ENCODE data around the gene WEE2. TPM values are rescaled to one million over a fixed set of nuclear protein-coding genes. Genes with fewer than 3 reads are reported as not detected.
"Not testable (repeated sequence)": the region's sequence is repeated elsewhere in the genome, so short reads cannot be mapped to it uniquely, and the experiment has no call there.

The WEE2 gene
- total RNA-seq, 3 donors from 2014 or later = not detected

DNA sequence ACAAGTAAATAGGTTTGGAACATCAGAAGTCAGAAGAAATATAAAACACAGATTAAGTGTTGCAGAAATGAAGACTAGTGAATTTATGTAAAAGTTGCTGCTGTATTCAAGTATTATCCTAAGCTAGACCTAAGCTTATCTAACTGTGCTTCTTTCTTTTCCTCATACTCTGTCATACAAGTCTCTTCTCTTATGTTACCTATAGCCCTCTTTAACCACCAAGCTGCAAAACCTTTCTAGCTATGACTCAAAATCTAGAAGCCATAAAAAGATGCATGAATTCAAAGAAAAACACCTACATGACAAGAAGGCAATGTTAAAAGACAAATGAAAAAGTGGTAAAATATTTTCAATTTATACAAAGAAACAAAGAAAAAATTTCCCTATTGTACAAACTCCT is 29.1 kb upstream of the WEE2 start:
- H3K4me1 ChIP-seq = no peaks in the 10 kb centered on the region
- no peak for TF ChIP-seq POLR2AphosphoS5 (IDR thresholded peaks at IDR 0.05)
- intact Hi-C loops (cut with DNase I; ENCODE audit: low total_unique reads) = no loop called here
- DNase-seq (ENCODE audit: low spot score in 2 of 2) = no peak
- H3K27me3 ChIP-seq = no peaks in the 10 kb centered on the region
- H3K4me3 ChIP-seq = no peak overlapping the region
- H3K36me3 ChIP-seq = no peaks in the 10 kb centered on the region
- no peaks in the 10 kb centered on the region for H3K9me3 ChIP-seq
- no peak overlapping the region for H3K27ac ChIP-seq

DNA sequence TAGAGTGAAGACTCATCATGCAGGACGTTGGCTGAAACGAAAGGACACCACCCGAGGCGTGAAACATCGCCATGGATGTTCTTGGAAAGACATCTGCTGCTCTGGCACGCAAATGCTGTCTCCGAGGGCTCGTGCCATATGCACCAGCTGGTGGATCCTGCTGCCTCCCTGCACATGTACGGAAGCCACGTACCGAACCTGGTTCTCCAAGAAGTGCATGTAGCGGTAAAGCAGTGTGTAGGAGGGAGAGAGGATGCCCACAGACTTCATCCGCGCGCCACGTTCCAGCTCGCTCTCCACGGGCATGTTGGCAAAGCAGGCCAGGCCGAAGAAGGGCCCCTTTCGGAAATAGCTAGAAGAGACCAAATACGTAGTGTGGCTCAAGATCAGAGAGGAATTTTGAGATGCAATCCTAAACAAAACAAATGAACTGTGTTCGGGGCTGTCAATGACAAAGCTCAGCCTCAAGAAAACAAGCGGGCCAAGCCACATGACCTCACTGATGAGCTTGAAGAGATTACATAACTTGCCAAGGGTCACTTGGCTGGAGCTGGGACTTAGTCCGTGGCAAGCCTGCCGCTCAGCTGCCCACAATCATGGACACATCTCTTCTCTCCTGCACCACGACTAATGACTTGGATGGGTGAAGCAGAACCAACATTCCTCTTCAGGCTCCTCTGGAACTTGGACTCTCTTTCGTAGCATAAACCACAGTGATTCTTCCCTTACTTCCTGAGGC is 22.7 kb upstream of the WEE2 start:
- no peaks in the 10 kb centered on the region for H3K27me3 ChIP-seq
- intact Hi-C loops (cut with DNase I; ENCODE audit: low total_unique reads) = no loop called here
- no peaks in the 10 kb centered on the region for H3K4me1 ChIP-seq
- H3K27ac ChIP-seq = no peak overlapping the region
- no peak overlapping the region for H3K4me3 ChIP-seq
- TF ChIP-seq POLR2AphosphoS5 (IDR thresholded peaks at IDR 0.05) = no peak
- no peak for TF ChIP-seq POLR2A (IDR thresholded peaks at IDR 0.05)
- TF ChIP-seq, protein P1, sequence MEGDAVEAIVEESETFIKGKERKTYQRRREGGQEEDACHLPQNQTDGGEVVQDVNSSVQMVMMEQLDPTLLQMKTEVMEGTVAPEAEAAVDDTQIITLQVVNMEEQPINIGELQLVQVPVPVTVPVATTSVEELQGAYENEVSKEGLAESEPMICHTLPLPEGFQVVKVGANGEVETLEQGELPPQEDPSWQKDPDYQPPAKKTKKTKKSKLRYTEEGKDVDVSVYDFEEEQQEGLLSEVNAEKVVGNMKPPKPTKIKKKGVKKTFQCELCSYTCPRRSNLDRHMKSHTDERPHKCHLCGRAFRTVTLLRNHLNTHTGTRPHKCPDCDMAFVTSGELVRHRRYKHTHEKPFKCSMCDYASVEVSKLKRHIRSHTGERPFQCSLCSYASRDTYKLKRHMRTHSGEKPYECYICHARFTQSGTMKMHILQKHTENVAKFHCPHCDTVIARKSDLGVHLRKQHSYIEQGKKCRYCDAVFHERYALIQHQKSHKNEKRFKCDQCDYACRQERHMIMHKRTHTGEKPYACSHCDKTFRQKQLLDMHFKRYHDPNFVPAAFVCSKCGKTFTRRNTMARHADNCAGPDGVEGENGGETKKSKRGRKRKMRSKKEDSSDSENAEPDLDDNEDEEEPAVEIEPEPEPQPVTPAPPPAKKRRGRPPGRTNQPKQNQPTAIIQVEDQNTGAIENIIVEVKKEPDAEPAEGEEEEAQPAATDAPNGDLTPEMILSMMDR (IDR thresholded peaks at IDR 0.05) = no peak
- no peak for DNase-seq (ENCODE audit: low spot score in 2 of 2)
- no peaks in the 10 kb centered on the region for H3K36me3 ChIP-seq
- H3K9me3 ChIP-seq = no peaks in the 10 kb centered on the region

DNA sequence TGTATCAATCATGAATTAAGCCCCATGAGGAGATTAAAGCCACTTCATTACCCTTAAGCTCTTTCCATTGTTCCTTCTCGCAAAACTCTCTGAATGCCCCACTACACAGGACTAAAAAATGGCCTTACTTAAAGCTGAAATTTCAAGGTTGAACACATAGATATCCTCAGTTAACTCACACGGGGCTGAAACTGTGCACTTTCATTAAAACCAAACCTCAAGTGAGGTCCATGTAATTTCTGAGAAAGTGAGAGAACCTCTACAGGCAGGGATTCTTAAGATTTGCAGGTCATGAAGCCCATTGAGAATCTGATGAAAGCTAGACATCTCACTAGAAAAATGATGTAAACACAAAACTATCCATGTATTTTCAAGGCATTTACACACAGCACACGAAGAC is 22.1 kb upstream of the WEE2 start:
- no peak overlapping the region for H3K27ac ChIP-seq
- intact Hi-C loops (cut with DNase I; ENCODE audit: low total_unique reads) = no loop called here

DNA sequence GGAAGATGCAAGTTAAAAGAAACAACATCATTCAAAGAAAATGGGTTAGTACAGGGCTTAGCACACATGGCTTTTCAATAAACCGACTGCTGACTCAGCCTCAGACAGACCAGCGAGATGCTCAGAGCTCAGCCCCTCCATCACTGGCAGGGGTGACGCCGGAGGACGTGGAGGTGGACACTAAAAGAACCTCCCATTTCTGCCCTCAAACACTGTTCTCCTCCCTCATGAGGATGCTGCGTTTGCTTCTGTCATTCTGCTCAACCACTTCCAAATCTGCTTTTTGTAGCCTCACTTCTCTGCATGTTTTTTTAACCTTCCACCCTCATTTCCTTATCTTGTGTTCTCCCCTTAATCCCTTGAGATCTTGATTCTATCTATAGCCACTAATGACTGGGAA is 21.5 kb upstream of the WEE2 start:
- TF ChIP-seq POLR2A (IDR thresholded peaks at IDR 0.05) (no peak), POLR2AphosphoS5 (IDR thresholded peaks at IDR 0.05) (no peak)
- TF ChIP-seq, protein P1 (IDR thresholded peaks at IDR 0.05) = no peak
- H3K4me3 ChIP-seq = no peak overlapping the region
- no peaks in the 10 kb centered on the region for H3K9me3 ChIP-seq
- no peak for DNase-seq (ENCODE audit: low spot score in 2 of 2)
- H3K27ac ChIP-seq = no peak overlapping the region
- no peaks in the 10 kb centered on the region for H3K27me3 ChIP-seq
- no peaks in the 10 kb centered on the region for H3K4me1 ChIP-seq
- no peaks in the 10 kb centered on the region for H3K36me3 ChIP-seq
- intact Hi-C loops (cut with DNase I; ENCODE audit: low total_unique reads) = no loop called here

More for the DNA sequence above, 22.1 kb upstream of the WEE2 start:
- no peaks in the 10 kb centered on the region for H3K36me3 ChIP-seq
- no peaks in the 10 kb centered on the region for H3K9me3 ChIP-seq
- H3K27me3 ChIP-seq = no peaks in the 10 kb centered on the region
- TF ChIP-seq POLR2AphosphoS5 (IDR thresholded peaks at IDR 0.05) (no peak), POLR2A (IDR thresholded peaks at IDR 0.05) (no peak)
- TF ChIP-seq, protein P1 (IDR thresholded peaks at IDR 0.05) = no peak
- H3K4me1 ChIP-seq = no peaks in the 10 kb centered on the region
- H3K4me3 ChIP-seq = no peak overlapping the region
- no peak for DNase-seq (ENCODE audit: low spot score in 2 of 2)

DNA sequence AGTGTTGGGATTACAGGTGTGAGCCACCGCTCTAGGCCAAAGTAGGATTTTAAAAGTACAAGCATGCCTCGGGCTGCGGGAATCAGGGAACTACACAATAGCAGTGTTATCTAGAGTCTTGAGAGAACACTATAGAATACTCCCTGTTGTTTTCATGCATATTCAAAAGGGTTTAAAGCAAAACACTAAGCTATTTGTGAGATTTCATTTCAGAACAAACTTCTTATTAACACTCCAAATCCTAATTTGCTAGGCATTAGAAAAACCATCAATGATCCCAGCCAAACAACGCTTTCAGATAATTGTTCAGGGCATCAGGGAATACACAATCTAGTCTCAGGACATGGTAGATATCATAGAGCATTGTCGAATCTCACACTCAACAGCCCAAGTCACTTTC is 20.1 kb upstream of the WEE2 start:
- Histone ChIP-seq H3K4me1 (no peaks in the 10 kb centered on the region), H3K27ac (no peak overlapping the region), H3K9me3 (no peaks in the 10 kb centered on the region), H3K27me3 (no peaks in the 10 kb centered on the region), H3K36me3 (no peaks in the 10 kb centered on the region), H3K4me3 (no peak overlapping the region)
- no peak for TF ChIP-seq POLR2AphosphoS5 (IDR thresholded peaks at IDR 0.05)
- TF ChIP-seq, protein P1 (IDR thresholded peaks at IDR 0.05) = no peak
- no peak for TF ChIP-seq POLR2A (IDR thresholded peaks at IDR 0.05)
- intact Hi-C loops (cut with DNase I; ENCODE audit: low total_unique reads) = no loop called here
- no peak for DNase-seq (ENCODE audit: low spot score in 2 of 2)

DNA sequence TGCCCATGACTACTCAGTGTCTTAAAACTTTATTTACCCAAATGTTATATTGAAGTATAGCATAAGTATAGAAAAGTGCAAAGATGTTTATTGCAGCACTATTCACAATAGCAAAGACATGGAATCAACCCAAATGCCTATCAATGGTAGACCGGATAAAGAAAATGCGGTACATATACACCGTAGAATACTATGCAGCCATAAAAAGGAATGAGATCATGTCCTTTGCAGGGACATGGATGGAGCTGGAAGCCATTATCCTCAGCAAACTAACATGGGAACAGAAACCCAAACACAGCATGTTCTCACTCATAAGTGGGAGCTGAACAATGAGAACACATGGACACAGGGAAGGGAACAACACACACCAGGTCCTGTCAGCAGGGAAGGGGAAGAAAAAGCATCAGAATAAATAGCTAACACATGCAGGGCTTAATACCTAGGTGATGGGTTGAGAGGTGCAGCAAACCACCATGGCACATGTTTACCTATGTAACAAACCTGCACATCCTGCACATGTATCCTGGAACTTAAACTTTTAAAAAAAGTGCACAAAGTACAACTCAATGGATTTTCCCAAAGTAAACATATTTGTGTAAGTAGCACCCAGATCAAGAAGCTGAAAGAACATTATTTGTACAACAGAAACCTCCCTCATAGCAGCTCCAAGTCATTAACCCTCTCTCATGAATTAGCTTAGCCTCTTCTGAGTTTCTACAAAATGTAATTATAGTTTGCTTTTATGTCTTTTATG is 18.9 kb upstream of the WEE2 start:
- H3K27ac ChIP-seq; H3K9me3 ChIP-seq; intact Hi-C loops (cut with DNase I; ENCODE audit: low total_unique reads); DNase-seq (ENCODE audit: low spot score in 2 of 2); H3K27me3 ChIP-seq; H3K4me1 ChIP-seq; H3K36me3 ChIP-seq; H3K4me3 ChIP-seq: not testable (repeated sequence)

All from breast epithelium (tissue), 4 donors.